A549 treated with dexamethasone at 1 μM for 4 hours (cell line): ENCODE measurements around the gene BCL2L13. TPM values are rescaled to one million over a fixed set of nuclear protein-coding genes. Genes with fewer than 3 reads are reported as not detected.

Experiments used
- total RNA-seq: library from RNA; stranded (reverse); fragments of 200-300 nt; extraction: Qiagen RNA extraction; gene quantifications from 5 replicates; pipeline ENCODE4 v1.2.3, GENCODE V29; 2022

Gene BCL2L13
- total RNA-seq = 30.9 to 39.7 TPM (median 35.9 TPM) in 5 replicates

GRCh38 chr22:17638432-17639246 is at the start of gene BCL2L13:
Gene BCL2L13 (plus strand): TSS chr22:17638757. CDS start chr22:17655712, 16,955 bp downstream.

GRCh38 chr22:17628406-17629172 is 10.0 kb upstream of the BCL2L13 start, which contains the start of gene ATP6V1E1:
Gene ATP6V1E1 (minus strand): TSS chr22:17628749. CDS start chr22:17628635, 114 bp downstream.

GRCh38 chr22:17774206-17774925 is 135.8 kb downstream of the BCL2L13 start, which contains the start of gene BID:
Gene BID (minus strand): TSS chr22:17774469. CDS start chr22:17750116, 24,353 bp downstream.

Other genes with a start within 250 kb of the BCL2L13 start
- gene SLC25A18, start 75.3 kb upstream of the BCL2L13 start, total RNA-seq = 0.51 to 0.93 TPM (median 0.82 TPM) in 5 replicates
- 104 to 132 TPM (median 111 TPM) in 5 replicates for gene ATP6V1E1, start 10.0 kb upstream of the BCL2L13 start, total RNA-seq
- gene BID, start 135.7 kb downstream of the BCL2L13 start, total RNA-seq = 42.4 to 70.6 TPM (median 69.2 TPM) in 5 replicates